NCI-H69 (cell line): ENCODE measurements around the gene EMID1.

Experiments used
- DNase-seq: peaks from one replicate; lab custom pipeline; 2025; lab: John Stamatoyannopoulos, UW

EMID1 gene

DNA sequence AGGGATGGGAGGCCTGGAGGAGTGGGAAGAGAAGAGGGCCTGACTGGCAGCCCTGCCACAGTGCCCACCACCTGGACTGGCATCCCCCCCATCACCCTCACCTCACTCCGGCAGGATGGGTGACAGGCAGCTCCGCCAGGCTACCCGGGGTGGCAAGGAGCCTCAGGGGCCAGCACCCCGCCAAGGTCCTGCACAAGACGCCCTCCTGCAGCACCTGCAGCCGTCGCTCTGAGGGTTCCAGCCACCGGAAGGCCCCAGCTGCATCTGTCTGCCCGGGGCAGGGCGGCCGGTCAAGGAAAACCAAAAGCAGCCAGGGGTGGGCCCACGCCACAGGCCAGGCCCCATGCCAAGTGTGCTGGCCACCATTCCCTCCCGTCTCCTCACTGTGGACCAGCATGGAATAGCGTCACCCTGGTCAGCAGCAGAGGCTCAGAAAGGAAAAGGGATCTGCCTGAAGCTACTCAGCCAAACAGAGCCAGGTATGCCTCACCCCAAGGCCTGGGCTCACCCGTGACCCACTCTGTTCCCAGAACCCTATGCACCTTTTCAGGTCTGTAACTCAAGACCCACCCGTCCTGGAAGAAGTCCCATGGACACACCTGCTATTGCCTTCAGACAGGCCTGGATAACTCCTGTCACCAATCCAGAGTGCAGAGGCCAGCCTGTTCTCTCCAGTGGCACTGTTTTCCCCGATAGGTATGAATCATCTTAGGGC, 55.1 kb downstream of the EMID1 start:
- DNase-seq = no peak

DNA sequence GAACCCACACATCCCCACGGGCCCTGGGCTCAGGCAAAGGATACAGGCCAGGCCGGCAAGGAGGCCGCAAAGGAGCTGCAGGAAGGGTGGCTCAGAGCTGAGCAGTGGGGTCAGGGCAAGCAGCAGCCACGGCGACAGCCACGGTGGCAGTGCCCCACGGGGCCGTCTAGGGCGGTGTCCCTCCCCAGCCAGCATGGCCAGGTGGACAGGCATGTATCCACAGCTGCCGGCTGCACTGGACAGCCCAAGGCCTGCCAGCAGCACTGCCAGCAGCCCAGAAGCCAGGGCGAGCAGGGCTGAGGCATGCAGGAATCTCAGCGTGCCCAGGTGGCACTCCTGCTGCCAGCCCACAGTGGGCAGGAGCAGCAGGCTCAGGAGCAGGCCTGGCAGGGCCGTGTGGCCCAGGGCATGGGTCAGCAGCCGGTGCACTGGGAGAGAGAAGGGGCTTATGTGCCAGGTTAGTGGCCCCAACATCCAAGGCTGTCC, 58.1 kb downstream of the EMID1 start:
- DNase-seq = no peak

DNA sequence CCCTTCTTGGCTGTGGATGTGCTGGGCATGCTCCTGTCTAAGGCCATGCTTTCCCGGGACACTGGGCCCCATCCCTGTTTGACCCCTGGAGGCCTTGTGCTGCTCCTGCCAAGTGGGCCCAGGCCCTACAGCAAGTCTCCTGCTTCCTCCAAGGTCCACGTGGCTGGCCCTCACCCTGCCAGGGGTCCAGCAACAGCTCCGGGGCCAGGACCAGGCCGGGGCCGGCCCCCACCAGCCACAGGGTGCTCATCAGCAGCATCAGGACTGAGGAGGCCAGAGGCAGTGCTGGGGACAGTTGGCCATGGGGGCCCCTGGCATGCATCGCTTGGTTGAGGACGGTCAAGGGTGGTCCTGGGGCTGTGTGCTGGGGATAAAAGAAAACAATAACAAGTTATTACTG, 59.6 kb downstream of the EMID1 start:
- DNase-seq = no peak

DNA sequence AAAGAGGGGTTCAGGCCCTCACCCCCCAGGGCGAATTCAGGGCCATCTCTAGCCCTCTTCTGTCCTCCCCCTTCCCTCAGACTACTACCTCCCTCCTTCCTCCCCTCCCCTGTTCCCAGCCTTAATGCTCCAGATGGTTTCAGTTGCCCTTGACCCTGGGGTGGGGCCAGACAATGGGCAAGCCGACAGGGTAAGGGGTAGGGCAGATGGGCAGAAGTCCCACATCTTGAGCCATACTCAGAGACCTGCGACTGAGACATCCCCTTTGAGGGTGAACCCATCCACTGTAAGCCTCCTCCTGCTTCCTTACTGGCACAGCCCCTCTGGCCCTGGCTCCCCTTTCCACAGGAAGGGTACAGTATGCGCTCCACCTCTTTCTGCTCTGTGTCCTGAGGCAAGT, 60.2 kb downstream of the EMID1 start:
- peak; percentile 52 for DNase-seq

DNA sequence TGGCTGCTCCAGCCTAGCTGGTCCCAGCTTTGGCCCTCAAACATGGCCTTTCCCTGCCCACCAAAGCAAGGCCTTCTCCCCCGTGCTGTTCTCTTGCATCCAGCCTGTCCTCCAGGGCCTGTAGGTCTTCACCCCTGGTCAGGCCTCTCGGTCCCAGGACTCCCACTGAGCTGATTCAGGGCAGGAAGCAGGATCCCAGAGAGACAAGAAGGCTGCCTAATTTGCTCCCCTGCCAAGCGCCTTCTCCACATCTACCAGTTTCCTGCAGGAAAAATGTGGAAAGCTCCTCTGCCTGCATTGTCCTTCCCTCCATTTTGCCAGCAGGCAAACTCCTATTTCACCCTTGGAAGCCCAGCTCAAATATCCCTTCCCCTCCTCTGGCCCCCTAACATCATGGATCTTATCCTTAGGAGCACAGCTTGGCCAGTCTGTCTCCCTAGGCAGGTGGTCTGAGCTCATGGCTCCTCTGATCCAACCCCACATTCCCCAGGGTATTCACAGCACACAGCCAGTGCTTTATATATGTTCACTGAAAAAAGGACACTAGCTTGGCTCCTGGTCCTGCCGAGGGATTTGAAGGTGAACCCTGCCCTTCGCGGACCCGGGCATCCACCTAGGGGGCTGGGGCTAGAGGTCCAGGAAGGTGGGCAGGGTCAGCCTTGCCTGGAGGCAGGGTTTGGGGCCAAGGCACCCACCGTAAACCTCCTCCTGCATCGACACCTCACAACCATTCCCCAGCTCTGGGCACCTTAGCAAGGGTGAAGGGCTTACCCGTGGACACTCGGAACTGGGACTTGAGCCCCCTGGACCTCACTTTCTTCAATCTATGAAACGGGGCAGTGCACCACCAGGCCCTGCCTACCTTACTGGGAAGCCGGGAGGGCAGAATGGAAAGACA, 61.1 kb downstream of the EMID1 start:
- peak; percentile 70 for DNase-seq

DNA sequence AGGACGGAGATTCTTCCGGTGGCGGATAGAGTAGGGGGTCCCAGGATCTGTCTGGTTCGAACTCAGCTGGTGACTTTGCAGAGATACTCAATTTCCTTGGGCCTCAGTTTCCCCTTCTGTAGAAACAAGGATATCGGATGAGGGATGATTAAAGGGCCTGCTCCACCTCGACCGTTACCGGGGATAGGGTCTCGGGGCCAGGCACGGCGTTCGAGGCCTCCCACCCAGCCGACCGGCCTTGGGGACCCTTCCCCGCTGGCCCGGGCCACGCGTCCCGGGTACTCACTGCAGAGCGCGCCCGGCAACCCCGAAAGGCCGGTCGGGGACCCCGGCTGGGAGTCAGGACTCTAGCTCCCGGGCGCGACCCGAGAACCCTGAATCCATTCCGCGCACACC, 61.8 kb downstream of the EMID1 start:
- DNase-seq = no peak

GRCh38 chr22:29267858-29268510, 62.3 kb downstream of the EMID1 start, which contains the start of the genes EWSR1 and RHBDD3:
EWSR1 (plus strand) TSS chr22:29268268; CDS start chr22:29268337, 69 bp downstream.
RHBDD3 (minus strand) TSS chr22:29267981; CDS start chr22:29265626, 2,355 bp downstream.
- peak; percentile 98 for DNase-seq

GRCh38 chr22:29268511-29269229, 63.0 kb downstream of the EMID1 start:
- peak; percentile 89 for DNase-seq

GRCh38 chr22:29269230-29269604, 63.5 kb downstream of the EMID1 start:
- DNase-seq = peak; percentile 71

GRCh38 chr22:29269731-29270474, 64.2 kb downstream of the EMID1 start:
- peak; percentile 52 for DNase-seq

- DNase-seq = no peak
Measured at GRCh38 chr22:29270475-29271271, 65.0 kb downstream of the EMID1 start.

DNA sequence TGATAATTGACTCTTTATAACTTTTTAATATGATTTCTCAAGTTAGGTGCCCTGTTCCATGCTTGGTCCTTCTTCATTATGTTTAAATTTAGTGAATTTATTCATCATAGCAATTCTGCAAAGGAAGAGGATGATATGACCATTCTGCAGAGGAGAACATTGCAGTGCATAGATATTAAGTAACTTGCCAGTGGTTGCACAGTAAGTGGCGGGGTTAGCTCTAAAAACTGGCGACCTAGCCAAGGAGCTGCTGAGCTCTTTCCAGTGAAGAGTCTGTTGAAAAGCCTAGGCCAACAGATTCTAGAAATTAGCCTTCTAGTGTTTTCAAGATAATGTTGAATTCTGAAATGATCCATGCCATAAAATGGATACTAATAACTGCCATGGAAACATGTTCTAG, 66.9 kb downstream of the EMID1 start:
- no peak for DNase-seq

DNA sequence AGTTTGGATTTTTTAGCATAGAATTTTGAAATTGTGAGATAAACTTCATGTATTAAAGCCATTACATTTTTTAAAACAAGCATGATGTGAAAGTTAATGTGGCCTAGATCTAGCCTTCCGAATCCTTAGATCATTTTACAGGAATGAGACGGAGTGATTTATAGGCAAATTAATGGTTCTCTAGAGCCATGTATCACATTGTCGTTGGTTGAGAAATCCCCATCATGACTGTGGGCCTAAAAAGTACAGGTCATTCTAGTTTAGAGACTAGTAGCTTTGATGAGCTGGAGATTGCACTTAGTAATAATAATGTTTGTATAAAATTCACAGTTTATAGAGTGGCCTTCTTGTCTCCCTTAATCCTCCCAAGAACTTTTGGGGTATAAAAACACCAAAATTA, 69.5 kb downstream of the EMID1 start:
- DNase-seq = no peak

GRCh38 chr22:29275819-29276565, 70.3 kb downstream of the EMID1 start:
- no peak for DNase-seq

DNA sequence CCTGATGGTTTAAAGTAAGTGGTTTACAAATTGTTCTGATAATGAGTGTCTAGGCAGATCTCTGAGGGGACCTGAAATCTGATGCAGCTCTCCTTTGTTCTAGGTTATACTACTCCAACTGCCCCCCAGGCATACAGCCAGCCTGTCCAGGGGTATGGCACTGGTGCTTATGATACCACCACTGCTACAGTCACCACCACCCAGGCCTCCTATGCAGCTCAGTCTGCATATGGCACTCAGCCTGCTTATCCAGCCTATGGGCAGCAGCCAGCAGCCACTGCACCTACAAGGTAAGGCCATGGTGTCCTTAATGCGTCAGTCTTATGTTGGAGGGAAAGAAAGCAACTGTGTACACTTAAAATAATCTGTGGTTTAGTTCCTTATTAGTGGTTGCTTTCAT, 72.2 kb downstream of the EMID1 start:
- DNase-seq = peak; percentile 40

DNA sequence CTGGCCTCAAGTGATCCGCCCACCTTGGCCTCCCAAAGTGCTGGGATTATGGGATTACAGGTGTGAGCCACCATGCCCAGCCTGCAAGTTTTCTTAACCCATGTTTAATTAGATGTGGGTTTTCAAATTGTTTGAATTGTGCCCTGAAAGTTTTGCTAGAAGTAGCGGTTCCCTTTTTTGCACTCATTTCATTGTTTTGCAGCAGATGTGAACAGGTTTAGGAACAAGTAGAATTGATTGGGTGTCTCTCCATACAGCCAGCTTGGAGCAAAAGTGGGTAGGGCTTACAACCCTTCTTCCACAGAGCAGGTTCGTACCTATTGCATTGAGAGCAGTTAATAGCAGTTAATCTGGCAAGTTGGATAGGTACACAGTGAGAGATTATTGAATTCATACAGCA, 78.5 kb downstream of the EMID1 start:
- DNase-seq = no peak

DNA sequence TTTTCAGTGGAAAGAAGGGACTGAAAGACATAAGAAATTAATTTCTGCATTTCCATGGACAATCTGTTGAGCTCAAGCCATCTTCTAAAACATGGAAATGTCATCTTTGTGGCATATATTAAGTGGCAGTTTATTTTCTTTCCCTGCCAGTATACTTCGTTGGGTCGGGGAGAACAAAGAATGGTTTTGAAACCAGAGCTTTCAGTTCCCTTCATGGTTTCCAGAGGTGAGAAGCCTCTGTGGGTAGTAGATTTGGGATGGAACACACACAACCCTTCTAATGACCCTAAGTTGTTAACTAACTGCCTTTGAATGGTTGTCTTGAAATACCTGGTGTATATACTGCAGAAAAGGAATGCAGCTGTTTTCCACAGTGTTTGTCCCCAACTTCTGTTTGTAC, 83.1 kb downstream of the EMID1 start:
- DNase-seq = no peak

DNA sequence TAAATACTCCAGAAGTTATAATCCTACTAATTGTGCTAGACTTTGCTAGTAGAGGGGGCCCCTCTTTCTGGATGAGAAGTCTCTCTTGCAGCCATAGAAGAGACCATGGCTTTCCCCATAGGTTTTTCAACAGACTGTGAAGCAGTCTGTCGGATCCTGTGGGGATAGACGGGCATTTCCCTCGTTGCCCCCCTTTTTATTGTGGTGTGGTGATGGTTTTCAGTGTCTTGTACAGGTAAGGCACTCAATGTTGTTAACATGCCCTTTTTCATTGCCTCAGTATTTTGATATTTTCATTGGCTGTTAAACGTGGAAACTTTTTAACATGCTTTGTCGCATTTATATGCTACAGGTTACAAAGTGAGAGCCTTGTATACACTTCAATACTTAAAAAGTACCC, 84.4 kb downstream of the EMID1 start:
- no peak for DNase-seq

DNA sequence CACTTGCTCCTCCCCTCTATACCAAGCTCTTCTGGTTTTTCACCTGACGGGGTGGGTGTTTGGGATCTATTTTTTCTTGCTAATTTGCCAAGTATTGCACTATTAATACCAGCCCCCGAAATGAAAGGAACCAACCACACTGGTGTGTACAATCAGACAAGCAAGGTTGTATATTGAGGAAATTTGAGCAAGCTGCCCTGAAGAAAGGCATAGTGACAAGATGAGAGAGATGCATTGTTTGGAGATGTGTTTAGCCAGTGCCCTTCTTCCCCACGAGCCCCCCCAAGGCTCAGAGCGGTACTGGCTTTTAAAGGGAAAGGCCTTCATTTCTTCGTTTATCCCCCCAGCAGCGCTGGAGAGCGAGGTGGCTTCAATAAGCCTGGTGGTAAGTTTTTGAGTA, 85.5 kb downstream of the EMID1 start:
- DNase-seq = no peak

- DNase-seq = no peak
Measured at GRCh38 chr22:29292379-29292778, 86.7 kb downstream of the EMID1 start.
